Ovary (tissue), 9 donors: Measurements from ENCODE around the gene NHSL2. TPM values are rescaled to one million over a fixed set of nuclear protein-coding genes. Genes with fewer than 3 reads are reported as not detected.
A peak's percentile ranks its signal among the peaks of the same experiment; 100 is the strongest.

ENCODE experiments used
- DNase-seq, 5 donors: peaks; one replicate each; pipeline ENCODE4 v3.0.0-alpha.2; 2019 to 2020
- H3K27ac ChIP-seq, 2 donors: fragments of 200-600 bp; one replicate each; pipeline versions ENCODE4 v1.5.1 to v1.8.0; 2019 to 2022
- H3K27me3 ChIP-seq: fragments of 200-600 bp; one replicate; pipeline ENCODE4 v1.8.0; 2022
- H3K36me3 ChIP-seq: fragments of 200-600 bp; sonication (generic); one replicate; pipeline ENCODE4 v1.5.1; 2019
- H3K4me1 ChIP-seq: one replicate; pipeline ENCODE4 v1.8.1; 2013; ENCODE audit warnings: mild to moderate bottlenecking, moderate library complexity; ENCODE audit not compliant: insufficient read depth
- H3K4me3 ChIP-seq: fragments of 200-600 bp; sonication (generic); one replicate; pipeline ENCODE4 v1.5.1; 2017
- H3K9me3 ChIP-seq, 2 donors: fragments of 200-600 bp in 1 of 2; sonication (generic) in 1 of 2; one replicate each; pipeline versions ENCODE4 v1.5.1 to v1.8.1; 2013 to 2019; ENCODE audit warnings: mild to moderate bottlenecking in 1 of 2, moderate library complexity in 1 of 2
- CTCF ChIP-seq, 3 donors: fragments of 450-650 bp in 2 of 3; fragments of 200-600 bp in 1 of 3; IDR thresholded peaks; one replicate each; pipeline versions ENCODE4 v1.5.1 to v1.8.0; 2016 to 2022; ENCODE audit warnings: antibody characterized with exemption in 3 of 3, mild to moderate bottlenecking in 1 of 3
- EP300 ChIP-seq: sonication (generic); formaldehyde crosslinking; IDR thresholded peaks from one replicate; pipeline ENCODE4 v1.6.1; 2017; ENCODE audit warnings: antibody characterized with exemption
- POLR2A ChIP-seq: fragments of 450-650 bp; IDR thresholded peaks from one replicate; pipeline ENCODE4 v1.6.1; 2017; ENCODE audit warnings: antibody characterized with exemption, mild to moderate bottlenecking, moderate library complexity
- WGBS, 3 donors: extraction: QIAGEN DNeasy Blood & Tissue Kit in 1 of 3; methylation state at CpG; one replicate each; pipeline versions ENCODE4 v1.1.5 to v1.1.7; 2013 to 2017; 5-methylcytosine and 5-hydroxymethylcytosine counted together
- intact Hi-C, 4 donors: fragments of 100-400 bp; cut with DNase I; formaldehyde crosslinking; loops; one replicate each; pipeline versions ENCODE4 v1.11.0 to v1.15.1; 2022 to 2023
- polyA plus RNA-seq, 2 donors: library from polyadenylated mRNA; stranded (reverse); fragments of 200-250 nt in 1 of 2; fragments of 350-450 nt in 1 of 2; fragmentation: Illumina TruSeq in 1 of 2; extraction: RNeasy Lipid Tissue Mini Kit (QIAGEN cat#74804) in 1 of 2; gene quantifications; one replicate each; pipeline ENCODE4 v1.2.3, GENCODE V29; 2013 to 2014
- total RNA-seq, 7 donors: library from RNA; depleted of rRNA in 2 of 7; stranded (reverse); fragments of >200 nt in 2 of 7; fragmentation: NEBNext Ultra II Directional in 3 of 7; extraction: Animal tissue kit (Norgen Biotek cat#: 25700) in 3 of 7; gene quantifications; one replicate each; pipeline versions ENCODE4 v1.1.0 to v1.2.4, GENCODE V29; 2016 to 2023
- donor health status: DM: no; HTN: no; CAD: no; lungs with moderate emphysema.
- donor health status: DM: no; HTN: no; CAD: no.
- donor health status: Bipolar disorder and iron deficiency.
- donor health status: DM: yes; HTN: yes; CAD: no.
- donor health status: DM: no; HTN: no; CAD: no.
- donor health status: DM: yes; HTN: yes; CAD: no.

NHSL2 gene
- total and polyA plus RNA-seq, 9 donors = 1.2 to 9.2 (median 4.4) TPM

GRCh38 chrX:72124540-72125201 lies 214.0 kb downstream of the NHSL2 start:
- Histone ChIP-seq H3K4me3 (no peak overlapping the region), H3K9me3 (no peaks in the 10 kb centered on the region), H3K4me1 (no peaks in the 10 kb centered on the region), H3K36me3 (no peaks in the 10 kb centered on the region), H3K27me3 (no peaks in the 10 kb centered on the region), H3K27ac (no peak overlapping the region)
- DNase-seq = no peak
- WGBS, 3 donors = 75 to 81% (median 76%) methylated on average over 8 of the region's 8 CpGs
- intact Hi-C loops = loop anchor here in 3 of 4 donors (5.0 kb wide), 4 partner anchors 102 to 127 kb away; no protein-coding TSS in a partner anchor
- TF ChIP-seq CTCF (IDR thresholded peaks at IDR 0.05) = no peak
- TF ChIP-seq POLR2A = no peak
- TF ChIP-seq EP300 = no peak

GRCh38 chrX:72125331-72126047 lies 214.8 kb downstream of the NHSL2 start:
- no peaks in the 10 kb centered on the region for H3K36me3 ChIP-seq
- no peaks in the 10 kb centered on the region for H3K27me3 ChIP-seq
- H3K4me3 ChIP-seq = no peak overlapping the region
- no peaks in the 10 kb centered on the region for H3K4me1 ChIP-seq
- intact Hi-C loops = loop anchor here (2.0 to 5.0 kb wide), 5 partner anchors 103 to 128 kb away; no protein-coding TSS in a partner anchor
- no peaks in the 10 kb centered on the region for H3K9me3 ChIP-seq
- peak overlapping the region in 1 of 2 donors; percentile 42 for H3K27ac ChIP-seq
- no peak for TF ChIP-seq EP300
- no peak for TF ChIP-seq POLR2A
- no peak for TF ChIP-seq CTCF (IDR thresholded peaks at IDR 0.05)
- DNase-seq = peak in 2 of 5 donors; percentile 18 to 42
- 53 to 59% (median 53%) methylated on average over 6 of the region's 6 CpGs for WGBS, 3 donors

GRCh38 chrX:72126048-72126415 lies 215.4 kb downstream of the NHSL2 start:
- Histone ChIP-seq H3K4me1 (no peaks in the 10 kb centered on the region), H3K36me3 (no peaks in the 10 kb centered on the region), H3K27ac (peak overlapping the region in 1 of 2 donors; percentile 42), H3K9me3 (no peaks in the 10 kb centered on the region), H3K4me3 (no peak overlapping the region), H3K27me3 (no peaks in the 10 kb centered on the region)
- TF ChIP-seq CTCF (IDR thresholded peaks at IDR 0.05) = no peak
- TF ChIP-seq POLR2A = no peak
- TF ChIP-seq EP300 = no peak
- 44 to 47% (median 45%) methylated on average over 3 of the region's 3 CpGs for WGBS, 3 donors
- intact Hi-C loops = loop anchor here (2.0 to 5.0 kb wide), 5 partner anchors 104 to 129 kb away; no protein-coding TSS in a partner anchor
- DNase-seq = peak in 2 of 5 donors; percentile 25 to 27

- no peaks in the 10 kb centered on the region for H3K27me3 ChIP-seq
- H3K36me3 ChIP-seq = no peaks in the 10 kb centered on the region
- H3K4me1 ChIP-seq = no peaks in the 10 kb centered on the region
- no peaks in the 10 kb centered on the region for H3K9me3 ChIP-seq
- peak; percentile 79 to 89 (median 87) for DNase-seq
- peak; percentile 26 for TF ChIP-seq POLR2A
- TF ChIP-seq CTCF (IDR thresholded peaks at IDR 0.05) = peak; percentile 32 to 75 (median 72)
- no peak for TF ChIP-seq EP300
- intact Hi-C loops = loop anchor here (2.0 to 5.0 kb wide), 5 partner anchors 104 to 129 kb away; no protein-coding TSS in a partner anchor
- WGBS, 3 donors = 19 to 23% (median 20%) methylated on average over 9 of the region's 9 CpGs
- no peak overlapping the region for H3K4me3 ChIP-seq
- H3K27ac ChIP-seq = peak overlapping the region in 1 of 2 donors; percentile 42
These were observed 216.0 kb downstream of the NHSL2 start for GRCh38 chrX:72126539-72127140.
